ENCODE data around the gene CARMIL1.

The CARMIL1 gene

GRCh38 chr6:25446830-25447569, 167.8 kb downstream of the CARMIL1 start:
- no peak for DNase-seq (ENCODE audit: low read depth)

DNA sequence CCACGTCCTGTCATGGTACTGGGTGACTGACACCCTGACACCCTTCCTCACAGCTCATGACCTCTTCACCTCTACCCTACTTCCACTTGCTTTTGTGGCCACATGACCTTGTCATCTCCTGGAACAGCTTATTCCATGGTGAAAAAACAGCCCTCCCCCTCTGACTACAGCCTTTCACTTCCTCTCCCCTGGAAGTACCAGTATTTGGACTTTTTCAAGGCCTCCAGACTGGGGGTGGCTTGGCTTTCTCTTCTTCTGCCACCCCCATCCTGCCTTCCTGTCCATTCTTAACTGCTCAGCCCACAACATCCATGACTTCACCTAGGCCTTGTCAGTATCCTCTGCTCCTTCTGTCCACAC, 168.4 kb downstream of the CARMIL1 start:
- no peak for DNase-seq (ENCODE audit: low read depth)

GRCh38 chr6:25448965-25449538, 169.9 kb downstream of the CARMIL1 start:
- DNase-seq (ENCODE audit: low read depth): no peak

DNA sequence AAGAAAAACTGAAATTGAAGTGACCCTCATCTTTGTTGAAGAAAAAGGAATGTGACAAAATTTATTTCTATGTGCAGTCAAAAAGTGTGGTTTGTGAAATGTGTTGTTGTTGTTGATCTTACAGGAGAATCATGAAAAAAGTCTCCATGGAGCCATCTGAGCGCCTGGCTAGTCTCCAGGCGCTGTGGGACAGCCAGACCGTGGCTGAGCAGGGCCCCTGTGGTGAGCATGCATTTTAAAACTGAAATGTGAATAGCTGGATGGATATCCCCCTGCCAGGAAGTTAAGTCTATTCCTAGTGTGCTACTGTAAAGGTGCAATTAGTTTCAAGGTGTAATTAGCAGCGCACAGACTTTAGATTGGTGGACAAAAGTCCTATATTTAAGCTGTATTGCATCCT, 170.6 kb downstream of the CARMIL1 start:
- DNase-seq (ENCODE audit: low read depth): no peak

DNA sequence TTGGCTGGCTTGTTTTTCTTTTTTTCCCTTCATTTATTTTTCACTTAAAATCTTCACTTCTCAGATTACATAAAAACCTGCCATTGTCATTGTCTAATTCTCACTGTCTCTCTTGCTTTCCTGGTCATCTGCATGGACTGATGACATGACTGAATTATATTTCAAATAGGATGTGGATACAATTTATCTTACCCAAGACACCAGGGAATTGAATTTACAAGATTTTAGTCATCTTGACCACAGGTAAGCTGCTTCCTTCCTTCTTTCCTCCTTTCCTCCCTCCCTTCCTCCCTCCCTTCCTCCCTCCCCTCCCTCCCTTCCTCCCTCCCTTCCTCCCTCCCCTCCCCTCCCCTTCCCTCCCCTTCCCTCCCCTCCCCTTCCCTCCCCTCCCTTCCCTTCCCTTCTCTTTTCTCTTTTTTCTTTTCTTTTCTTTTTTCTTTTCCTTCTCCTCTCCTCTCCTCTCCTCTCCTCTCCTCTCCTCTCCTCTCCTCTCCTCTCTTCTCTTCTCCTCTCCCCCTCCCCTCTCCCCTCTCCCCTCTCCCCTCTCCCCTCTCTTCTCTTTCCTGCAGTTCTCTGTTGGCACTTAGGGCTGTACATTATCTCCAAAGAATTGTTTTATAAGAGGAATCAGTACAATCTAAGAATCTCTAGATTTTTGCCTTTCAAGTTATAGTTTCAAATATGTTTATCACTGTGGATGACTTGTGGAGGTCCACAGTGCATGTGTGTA, 171.5 kb downstream of the CARMIL1 start:
- DNase-seq (ENCODE audit: low read depth): no peak

DNA sequence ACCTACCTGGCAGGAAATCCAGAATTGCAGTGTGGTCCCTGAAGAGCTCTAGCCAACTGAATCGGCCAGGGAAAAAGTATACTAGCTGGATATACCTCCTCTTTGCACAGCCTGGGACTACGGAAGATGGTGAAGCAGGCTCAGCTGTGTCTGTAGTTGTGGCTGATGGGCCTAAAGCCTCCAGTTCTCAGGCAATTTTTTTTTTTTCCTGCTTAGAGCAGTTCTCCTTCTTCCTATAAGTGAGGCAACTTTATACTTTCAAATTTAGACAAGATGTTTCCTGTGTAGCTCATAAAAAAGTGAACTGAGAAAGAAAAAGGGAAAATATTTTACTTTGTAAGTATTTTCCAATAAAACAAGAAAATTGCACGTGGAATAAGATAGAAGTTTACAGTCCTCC, 172.9 kb downstream of the CARMIL1 start:
- DNase-seq (ENCODE audit: low read depth): no peak

DNA sequence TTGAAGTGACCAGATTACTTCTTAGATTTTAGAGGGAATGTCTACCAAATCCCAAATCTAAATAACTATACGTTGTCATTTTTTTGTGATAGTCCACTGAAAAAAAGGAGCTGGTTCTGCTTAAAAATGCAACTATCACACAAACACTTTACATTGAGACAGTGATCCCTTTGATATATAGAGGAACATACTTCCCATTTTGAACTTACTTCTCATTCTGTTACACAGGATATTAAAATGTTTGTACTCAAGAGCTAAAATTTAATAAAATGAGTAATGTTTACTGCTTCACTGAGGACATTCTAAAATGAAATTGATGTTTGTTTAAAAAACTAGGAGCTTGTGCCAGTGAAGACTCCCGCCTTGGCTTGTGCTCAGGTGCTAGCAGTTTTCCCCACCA, 174.1 kb downstream of the CARMIL1 start:
- DNase-seq (ENCODE audit: low read depth): no peak

DNA sequence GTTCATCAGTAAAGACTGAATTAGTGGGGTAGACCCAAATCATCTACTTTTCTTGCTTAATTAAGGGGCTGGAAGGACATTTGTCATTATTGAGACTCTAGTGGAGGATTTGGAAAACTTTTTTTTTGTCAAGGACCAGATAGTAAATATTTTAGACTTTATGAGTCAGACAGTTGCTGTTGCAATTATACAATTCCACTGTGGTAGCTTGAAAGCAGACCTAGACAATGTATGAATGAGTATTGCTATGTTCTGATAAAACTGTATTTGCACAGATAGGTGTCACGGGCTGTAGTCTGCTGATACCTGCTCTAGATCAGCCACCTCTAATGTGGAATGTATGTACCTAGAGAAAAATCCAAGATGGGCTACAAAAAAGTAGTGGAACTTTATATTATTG, 175.0 kb downstream of the CARMIL1 start:
- DNase-seq (ENCODE audit: low read depth): no peak

- DNase-seq (ENCODE audit: low read depth): no peak
These were observed 177.3 kb downstream of the CARMIL1 start for GRCh38 chr6:25456249-25457040.

DNA sequence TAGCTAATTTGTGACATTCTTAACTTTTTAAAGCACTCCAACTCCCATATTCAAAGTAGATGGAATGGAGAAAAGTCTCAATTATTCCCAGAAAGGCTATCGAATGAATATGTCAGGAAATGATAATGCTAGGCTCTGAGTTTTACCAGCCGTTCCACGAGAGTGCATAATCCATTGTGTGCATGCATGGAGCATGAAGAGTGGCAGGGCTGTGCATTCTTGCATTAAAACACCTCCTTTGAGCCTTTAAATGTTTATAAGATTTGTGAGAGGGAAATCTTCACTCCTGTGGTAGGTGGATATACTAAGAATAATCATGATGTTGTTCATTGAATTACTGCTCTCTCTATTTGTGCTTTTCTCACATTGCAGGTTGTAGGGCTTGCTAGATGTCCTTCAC, 178.3 kb downstream of the CARMIL1 start:
- no peak for DNase-seq (ENCODE audit: low read depth)

DNA sequence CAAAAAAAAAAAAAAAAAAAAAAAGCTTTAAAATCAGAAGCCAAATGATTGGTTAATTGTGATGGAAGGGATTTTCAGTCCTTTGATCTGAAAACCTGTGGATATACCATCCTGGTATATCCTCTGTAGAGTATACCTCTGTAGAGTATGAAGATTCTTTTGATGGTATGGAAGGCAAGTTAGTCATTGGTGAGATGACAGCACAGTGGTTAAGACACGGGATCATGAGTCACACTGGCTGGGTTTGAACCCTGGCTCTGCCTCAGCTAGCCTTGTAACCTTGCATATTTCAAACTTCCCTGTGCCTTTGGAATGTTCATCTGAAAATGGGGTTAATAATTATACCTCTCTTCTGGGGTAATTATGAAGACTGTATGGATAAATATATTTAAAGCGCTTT, 179.3 kb downstream of the CARMIL1 start:
- no peak for DNase-seq (ENCODE audit: low read depth)

- no peak for DNase-seq (ENCODE audit: low read depth)
These were observed 183.2 kb downstream of the CARMIL1 start for GRCh38 chr6:25462235-25462897.

DNA sequence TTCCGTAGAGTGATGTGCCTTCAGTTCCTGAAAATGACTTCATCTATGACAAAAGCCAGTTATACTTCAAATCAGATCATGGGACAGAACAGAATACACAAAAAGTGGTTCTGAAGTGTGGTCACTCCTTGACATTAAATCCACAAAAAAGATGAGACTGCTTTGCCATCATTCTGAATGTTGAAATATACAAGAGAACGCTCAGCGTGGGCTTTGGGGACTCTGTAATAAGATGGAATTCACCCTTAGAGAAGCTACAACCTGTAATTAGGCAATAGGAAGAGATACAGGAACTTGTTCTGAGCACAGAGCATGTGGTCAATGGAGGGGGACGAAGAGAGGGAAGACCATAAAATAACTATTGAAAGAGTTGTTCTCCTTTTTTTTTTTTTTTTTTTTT, 184.3 kb downstream of the CARMIL1 start:
- DNase-seq (ENCODE audit: low read depth): no peak

DNA sequence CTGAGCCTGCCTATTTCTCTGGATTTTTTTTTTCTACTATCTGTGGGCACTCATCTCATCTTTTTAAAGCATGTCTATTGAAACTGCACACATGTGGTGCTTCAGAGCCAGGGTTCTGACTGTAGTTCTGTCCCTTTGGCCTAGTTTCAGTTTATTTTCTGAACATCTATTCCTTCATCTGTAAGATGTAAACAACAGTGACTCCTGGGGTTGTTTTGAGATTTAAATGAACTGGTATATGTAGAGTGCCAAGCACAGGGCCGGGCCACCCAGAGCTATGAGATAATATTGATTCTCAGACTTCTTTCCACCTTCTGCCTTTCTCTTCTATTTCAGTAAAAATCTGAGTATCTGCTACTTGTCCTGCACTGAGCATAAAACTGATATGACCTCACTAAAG, 185.1 kb downstream of the CARMIL1 start:
- no peak for DNase-seq (ENCODE audit: low read depth)

DNA sequence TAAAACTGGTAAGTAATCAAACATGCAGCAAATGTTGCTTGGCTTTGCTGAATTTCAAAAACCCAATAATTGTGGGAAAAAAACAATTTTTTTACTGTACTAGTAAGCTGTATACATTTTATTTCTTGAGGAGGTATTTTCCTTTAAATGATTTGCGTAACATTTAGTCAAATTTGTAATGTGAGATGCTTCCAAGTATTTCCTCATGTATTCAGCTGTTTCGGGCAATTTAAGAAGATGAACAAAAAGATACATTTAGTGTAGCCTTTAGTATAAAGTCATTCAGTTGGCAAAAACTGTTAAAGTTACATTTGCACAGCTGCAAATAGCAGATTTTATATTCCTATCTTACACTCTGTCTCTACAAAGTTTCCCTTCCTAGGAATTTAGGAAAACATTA, 186.8 kb downstream of the CARMIL1 start:
- no peak for DNase-seq (ENCODE audit: low read depth)

- no peak for DNase-seq (ENCODE audit: low read depth)
These were observed 189.7 kb downstream of the CARMIL1 start for GRCh38 chr6:25468881-25469280.

DNA sequence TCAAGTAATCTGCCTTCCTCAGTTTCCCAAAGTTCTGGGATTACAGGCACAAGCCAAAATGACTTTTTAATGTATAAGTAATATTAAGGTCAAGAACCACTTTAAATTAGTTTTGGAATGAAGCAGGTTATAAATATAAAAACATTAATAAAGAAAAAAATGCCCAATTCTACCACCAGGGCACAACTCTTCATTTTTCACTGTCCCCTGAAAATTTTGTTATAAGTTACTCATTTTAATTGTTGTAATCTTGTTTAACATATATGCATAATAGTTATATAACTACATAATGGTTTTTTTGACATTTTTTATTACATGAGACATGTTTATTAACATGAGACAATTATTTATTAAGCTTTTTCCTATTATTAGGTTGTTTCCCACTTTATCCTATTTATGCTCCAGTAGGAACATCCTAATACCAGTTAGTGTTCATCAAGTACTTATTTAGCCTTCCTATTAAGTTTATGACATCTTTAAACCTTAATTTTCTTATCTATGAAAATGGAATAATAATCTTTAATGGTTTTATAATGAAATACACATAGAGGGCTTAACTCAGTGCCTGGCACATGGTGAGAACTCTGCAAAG, 190.7 kb downstream of the CARMIL1 start:
- no peak for DNase-seq (ENCODE audit: low read depth)

DNA sequence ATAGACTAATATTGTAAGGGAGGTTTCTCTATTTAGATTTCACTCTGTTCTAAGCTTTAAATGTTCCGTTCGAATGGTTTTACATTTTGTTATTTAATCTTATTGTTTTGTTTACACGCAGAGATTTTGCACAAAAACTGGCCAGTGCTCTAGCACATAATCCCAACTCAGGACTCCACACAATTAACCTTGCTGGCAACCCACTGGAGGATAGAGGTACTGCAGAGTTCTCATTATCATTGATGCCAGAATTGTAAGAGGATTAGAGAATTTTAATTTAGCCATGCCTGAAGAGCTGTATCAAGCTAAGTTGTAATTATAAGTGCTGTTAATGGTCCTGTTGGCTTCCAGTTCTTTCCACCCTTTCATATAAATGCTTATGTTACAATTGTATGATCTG, 193.1 kb downstream of the CARMIL1 start:
- no peak for DNase-seq (ENCODE audit: low read depth)

GRCh38 chr6:25472906-25473305, 193.7 kb downstream of the CARMIL1 start:
- DNase-seq (ENCODE audit: low read depth): no peak

GRCh38 chr6:25473447-25473846, 194.3 kb downstream of the CARMIL1 start:
- no peak for DNase-seq (ENCODE audit: low read depth)

DNA sequence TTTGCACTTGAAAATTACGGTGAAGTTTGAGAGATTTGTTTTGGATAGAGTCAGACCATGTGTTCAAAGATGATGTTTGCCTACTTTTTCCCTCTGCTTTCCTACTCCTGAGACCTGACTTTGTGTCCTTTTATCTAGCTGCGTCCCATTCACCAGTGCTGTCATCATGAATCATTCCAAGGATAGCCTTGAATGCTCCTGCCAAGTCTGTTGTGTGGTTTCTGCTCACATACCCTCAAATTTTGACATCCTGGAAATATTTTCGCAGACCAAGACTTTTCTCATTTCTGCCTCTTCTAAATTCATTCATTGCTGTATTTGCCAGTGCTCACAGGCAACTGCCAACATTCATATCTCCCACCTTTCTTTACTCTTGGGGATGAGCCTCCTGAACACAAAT, 197.0 kb downstream of the CARMIL1 start:
- DNase-seq (ENCODE audit: low read depth): no peak

Data from stimulated activated CD8-positive, alpha-beta memory T cell treated with anti-CD3 and anti-CD28 coated beads, Interleukin-4, amount 100 ng/mL, for 24 hours (primary cell).